Mesenteric fat pad (tissue), 1 donor: ENCODE data around the gene CA11. TPM values are rescaled to one million over a fixed set of nuclear protein-coding genes. Genes with fewer than 3 reads are reported as not detected.
"Not testable (repeated sequence)": the region's sequence is repeated elsewhere in the genome, so short reads cannot be mapped to it uniquely, and the experiment has no call there.

Experiments
- DNase-seq: peaks from one replicate; pipeline ENCODE4 v3.0.0-alpha.2; 2020; ENCODE audit warnings: low spot score
- total RNA-seq: library from RNA; stranded (reverse); fragmentation: NEBNext Ultra II Directional; extraction: Animal tissue kit (Norgen Biotek cat#: 25700); gene quantifications from one replicate; pipeline ENCODE4 v1.2.1, GENCODE V29; 2021
- donor health status: DM: yes; HTN: yes; CAD: no.

The CA11 gene
- total RNA-seq, 1 donor from 2014 or later: 3.3 TPM

DNA sequence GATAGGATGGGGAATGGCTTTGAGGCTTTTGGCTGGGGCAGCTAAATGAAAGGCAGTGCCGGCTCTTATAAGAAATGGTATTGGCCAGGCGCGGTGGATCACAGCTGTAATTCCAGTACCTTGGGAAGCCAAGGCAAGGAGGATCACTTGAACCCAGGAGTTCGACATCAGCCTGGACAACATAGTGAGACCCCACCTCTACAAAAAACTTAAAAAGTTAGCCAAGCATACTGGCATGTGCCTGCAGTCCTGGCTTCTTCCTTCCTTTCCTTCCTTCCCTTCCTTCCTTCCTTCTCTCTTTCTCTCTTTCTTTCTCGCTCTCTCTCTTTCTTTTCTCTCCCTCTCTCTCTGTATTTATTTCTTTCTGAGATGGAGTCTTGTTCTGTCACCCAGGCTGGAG, 3.1 kb downstream of the CA11 start:
- no peak for DNase-seq

DNA sequence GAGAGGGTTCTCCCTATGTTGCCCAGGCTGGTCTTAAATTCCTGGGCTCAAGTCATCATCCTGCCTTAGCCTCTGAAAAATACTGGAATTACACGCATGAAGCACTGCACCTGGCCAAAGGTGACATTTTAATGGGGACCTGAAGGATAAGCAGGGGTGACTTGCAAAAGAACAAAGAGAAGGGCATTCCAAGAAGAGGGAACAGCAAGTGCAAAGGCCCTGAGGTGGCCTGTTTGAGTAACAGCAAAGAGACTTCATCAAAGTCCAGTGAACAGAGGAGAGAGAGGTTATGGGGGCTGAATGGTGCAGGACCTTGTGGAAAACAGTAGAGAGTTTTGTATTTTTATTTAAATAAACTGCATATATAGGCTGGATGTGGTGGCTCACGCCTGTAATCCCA, 4.1 kb downstream of the CA11 start:
- no peak for DNase-seq

DNA sequence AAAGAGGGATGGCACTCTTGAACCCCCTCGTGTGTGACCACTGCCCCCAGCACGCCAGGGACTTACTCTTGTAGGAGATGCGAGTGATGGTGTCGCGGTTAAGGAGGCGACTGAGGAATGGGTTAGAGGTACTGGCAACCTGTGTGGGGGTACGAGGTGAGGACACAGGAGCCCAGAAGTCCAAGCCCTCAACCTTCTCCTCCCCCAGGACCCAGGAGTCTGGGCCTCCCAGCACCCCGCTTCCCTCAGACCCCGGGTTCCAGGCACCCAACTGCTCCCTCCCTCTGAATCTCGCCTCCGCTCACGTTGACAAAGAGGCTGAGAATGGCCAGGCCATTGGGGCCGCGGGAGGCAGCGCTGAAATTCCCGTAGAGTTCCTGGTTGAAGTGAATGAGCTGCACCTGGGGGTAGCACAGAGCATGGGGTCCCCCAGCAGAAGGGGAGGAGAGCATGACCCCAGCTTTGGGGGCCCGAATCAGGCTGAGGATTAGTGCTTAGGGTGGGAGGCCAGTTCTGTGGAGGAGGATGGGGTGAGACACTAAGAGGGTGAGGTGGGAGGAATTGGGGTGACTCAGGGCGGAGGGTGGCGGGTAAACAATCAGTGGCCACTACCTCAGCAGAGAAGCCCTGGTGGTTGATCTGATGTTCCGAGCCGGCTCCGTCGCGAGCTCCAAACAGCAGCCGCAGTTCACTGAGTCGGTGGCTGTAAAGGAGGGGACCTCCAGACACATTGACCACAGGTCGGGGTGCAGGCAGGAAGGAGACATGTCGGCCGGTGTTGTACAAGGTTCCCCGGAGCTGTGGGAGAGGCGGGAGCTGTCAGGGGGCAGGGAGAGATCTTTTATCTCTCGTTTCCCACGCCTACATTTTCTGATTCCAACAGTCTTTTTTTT, 6.3 kb downstream of the CA11 start:
- no peak for DNase-seq

DNA sequence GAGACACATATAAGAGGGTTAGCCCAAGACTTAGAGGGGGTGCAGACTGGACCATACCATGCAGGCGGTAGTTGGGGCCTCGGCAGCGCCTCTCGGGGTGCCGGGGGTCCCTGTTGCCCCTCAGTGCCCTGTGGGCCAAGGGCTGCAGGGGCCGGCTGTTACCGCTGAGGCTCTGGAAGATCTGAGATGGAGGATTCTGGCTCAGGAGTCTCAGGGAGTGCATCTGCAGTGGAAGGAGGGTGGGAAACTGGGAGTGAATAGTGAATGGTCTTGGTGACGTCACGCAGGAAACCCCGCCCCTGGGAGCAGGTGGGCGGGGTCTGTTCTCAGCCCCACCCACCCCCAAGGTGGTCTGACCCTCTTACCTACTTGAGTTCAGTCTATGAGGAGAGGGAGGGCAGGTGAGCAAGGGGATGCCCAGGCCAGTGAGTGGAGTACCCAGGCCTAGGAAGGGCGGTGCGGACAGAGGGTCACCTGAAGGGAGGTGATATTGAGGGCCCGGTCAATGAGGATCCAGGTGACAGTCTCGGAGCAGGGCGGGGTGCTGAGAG, 7.1 kb downstream of the CA11 start:
- no peak for DNase-seq

DNA sequence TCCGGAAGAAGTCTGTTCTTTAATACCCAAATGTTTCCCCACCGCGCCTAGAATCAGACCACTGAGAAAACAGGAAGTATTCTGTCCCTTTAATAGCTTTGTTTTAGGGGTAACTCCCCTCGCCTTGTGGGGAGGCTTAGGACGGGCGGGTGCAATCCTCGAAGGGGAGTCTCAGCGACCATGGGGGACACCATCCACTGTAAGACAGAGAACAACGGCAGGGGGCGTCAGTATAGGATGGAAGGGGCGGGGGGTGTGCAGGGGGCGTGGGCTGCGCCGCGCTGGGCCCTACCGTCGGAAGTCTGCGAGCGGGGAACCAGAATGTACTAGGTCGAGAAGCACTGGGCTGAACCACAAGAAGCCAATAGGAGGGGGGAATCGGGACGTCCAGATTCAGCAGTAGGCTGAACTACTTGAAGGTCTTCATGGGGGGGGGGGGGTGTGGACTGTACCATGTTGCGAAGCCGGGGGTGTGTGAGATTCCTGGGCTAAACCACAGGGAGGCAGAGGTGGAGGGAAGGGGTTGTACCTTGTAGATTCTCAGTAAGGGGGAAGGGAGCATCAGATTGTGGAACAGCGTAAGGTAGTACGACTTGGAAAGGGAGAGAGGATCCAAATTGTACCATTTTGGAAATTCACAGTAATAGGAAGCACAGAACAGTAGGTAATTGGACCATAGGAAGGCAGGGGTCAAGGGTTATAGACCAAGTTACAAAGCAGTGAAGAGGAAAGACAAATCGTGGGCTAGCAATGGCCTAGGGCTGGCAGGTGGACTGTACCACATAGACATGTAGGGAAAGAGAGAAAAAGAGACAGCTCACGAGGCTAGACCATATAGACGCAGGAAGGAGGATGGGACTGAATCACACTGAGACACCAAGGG, 7.8 kb downstream of the CA11 start:
- no peak for DNase-seq

DNA sequence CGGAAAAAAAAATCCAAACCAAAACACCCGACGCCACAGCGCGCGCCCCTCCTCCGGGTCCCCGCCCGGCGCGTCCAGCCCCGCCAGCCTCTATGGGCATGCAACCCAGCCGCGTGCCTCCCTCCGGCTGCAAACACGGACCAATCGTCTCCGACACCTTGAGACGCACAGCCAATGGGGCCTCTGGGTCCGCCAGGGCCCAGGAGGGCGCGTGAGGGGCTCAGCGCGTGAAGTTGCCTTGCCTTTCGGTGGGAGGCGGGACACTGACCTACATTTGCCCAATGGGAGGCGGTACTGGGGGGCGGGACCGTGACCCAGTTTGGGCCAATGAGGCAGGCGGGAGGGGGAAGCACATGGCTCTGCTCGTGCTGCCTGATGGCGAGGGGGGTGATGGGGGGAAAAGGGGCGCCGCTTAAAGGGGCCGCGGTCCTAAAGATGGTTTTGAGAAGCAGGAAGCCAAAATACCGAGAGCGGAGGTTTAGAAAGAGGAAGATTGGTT, 8.5 kb downstream of the CA11 start:
- DNase-seq: peak; percentile 98

- DNase-seq: no peak
Measured at GRCh38 chr19:48636859-48637448, 9.0 kb downstream of the CA11 start, which contains the start of gene DBP. Gene DBP (minus strand): TSS chr19:48637379. CDS start chr19:48636994, 385 bp downstream.

- no peak for DNase-seq
Measured at GRCh38 chr19:48635966-48636858, 9.8 kb downstream of the CA11 start.

DNA sequence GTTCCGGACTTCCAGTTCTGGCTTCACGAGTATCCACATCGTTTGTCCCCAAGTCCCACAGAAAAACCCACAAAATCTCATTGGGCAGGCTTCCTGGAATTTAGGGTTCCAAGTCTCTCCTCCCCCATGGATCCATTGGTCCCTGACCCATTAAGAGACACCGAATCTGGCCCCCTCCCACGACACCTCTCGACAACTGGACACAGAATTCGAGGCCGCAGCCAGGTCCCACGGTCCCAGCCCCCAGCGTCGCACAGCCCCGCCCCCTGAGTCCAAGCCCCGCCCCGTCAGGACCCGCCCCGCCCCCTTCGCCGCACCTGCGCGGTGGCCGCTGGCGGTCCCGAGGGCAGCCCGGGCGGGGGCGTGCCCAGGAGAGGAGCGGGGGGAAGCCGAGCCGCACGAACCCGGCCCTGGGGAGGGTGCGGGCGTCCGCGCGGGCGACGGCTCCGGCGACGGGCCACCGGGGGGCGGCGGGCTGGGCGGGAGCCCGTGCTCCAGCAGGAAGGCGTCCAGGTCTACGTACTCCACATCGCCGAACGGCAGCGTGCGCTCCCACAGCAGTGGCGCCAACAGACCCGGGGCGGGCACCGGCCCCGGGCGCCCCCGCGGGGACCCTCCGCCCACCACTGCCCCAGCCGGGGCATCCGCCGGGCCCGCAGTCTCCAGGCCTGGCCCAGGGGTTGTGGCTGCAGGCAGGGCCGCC, 10.6 kb downstream of the CA11 start:
- DNase-seq: no peak

GRCh38 chr19:48634424-48635262, 11.3 kb downstream of the CA11 start:
- DNase-seq: peak; percentile 96

DNA sequence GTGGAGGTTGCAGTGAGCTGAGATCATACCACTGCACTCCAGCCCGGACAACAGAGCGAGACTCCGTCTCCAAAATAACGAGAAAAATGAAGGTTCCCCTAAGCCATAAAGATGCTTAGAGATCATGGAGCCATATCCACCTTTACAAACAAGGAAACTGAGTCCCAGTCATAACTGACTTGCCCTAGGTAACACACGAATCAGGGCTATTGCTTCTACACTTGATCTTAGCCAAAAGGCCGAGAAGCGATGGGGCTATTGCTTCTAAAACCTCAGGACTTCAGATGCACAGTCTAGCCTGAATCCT, 12.0 kb downstream of the CA11 start:
- no peak for DNase-seq

- DNase-seq: no peak
Measured at GRCh38 chr19:48633148-48634035, 12.6 kb downstream of the CA11 start.

DNA sequence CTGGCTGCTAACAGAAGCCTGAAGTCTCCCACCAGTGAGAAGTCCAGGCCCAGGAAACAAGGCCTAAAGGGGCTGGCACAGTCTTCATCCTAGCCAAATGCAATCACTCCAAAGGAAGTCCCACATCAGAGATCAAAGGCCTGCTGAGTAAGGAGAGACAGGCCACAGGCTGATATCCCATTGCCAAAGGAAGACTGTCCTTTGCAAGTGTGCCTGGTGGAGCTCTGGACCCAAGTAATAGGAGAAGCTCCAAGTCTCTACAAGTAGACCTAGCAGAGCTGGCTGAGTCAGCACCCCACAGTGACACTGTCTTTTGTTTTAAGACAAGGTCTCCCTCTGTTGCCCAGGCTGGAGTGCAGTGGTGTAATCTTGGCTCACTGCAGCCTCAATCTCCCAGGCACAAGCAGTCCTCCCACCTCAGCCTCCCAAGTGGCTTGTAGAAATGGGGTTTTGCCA, 13.3 kb downstream of the CA11 start:
- DNase-seq: no peak

GRCh38 chr19:48632286-48632685, 13.7 kb downstream of the CA11 start:
- DNase-seq: not testable (repeated sequence)

GRCh38 chr19:48631225-48631624, 14.8 kb downstream of the CA11 start:
- no peak for DNase-seq

GRCh38 chr19:48630296-48631063, 15.5 kb downstream of the CA11 start:
- DNase-seq: no peak
